NCI-H526 (cell line): ENCODE data around the gene ZBTB47.

Source experiments
- DNase-seq, 2 experiments: peaks; one replicate each; lab custom pipeline; 2025; lab: John Stamatoyannopoulos, UW

ZBTB47 gene

DNA sequence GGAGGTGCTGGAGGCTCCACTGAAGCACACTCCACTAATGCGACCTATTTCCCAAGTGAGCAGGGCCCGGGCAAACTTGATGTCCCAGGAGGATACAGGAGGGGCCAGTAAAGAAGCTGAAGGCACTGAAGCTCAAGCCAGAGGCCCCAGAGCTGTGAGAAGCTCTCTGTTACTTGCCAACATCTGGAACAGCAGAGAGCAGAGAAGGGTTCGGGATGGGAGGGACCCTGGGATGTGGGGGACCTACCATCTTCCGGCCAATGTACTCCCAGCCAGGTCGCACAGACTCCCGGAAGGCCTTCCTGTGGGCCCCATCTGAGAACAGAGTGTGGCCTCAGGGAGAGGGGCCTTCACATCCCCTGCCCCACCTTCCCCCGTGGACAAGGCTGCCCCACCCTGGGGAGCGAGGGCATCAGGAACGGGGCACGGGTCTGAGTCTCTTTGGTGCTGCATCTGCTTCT is 46.0 kb downstream of the ZBTB47 start:
- no peak for DNase-seq

GRCh38 chr3:42700366-42701288 is 47.1 kb downstream of the ZBTB47 start:
- DNase-seq, result no peak

DNA sequence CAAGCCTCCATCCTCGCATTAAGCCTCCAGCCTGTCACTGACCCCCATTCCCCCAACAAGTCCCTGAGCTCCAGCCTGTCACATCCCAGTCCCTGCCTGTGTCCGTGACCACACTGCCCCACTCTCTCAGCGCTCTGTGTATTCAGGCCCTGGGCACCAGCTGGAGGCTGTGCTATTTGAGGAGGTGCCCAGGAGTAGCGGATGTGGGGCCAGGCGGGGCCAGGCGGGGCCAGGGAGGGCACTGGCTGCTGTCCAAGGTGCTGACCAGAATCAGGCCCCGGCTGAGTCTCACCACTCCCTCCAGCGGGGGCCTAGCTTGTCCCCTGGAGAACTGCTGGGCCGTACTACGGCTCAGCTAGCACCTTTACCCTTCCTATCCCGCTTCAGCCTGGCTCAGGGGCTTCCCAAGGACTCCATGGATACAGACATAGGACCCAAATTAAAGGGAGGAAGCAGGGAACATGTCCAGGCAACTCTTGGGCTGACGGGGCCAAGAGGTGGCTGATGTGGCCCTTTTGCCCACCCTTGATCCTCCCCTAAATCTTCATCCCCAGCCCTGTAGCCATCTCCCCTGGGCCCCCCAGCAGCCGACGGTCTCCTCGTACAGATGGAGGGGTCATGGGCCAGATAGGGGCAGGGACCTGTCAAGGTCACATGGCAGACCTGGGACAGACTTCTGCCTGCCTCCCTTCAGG is 48.0 kb downstream of the ZBTB47 start:
- no peak for DNase-seq

DNA sequence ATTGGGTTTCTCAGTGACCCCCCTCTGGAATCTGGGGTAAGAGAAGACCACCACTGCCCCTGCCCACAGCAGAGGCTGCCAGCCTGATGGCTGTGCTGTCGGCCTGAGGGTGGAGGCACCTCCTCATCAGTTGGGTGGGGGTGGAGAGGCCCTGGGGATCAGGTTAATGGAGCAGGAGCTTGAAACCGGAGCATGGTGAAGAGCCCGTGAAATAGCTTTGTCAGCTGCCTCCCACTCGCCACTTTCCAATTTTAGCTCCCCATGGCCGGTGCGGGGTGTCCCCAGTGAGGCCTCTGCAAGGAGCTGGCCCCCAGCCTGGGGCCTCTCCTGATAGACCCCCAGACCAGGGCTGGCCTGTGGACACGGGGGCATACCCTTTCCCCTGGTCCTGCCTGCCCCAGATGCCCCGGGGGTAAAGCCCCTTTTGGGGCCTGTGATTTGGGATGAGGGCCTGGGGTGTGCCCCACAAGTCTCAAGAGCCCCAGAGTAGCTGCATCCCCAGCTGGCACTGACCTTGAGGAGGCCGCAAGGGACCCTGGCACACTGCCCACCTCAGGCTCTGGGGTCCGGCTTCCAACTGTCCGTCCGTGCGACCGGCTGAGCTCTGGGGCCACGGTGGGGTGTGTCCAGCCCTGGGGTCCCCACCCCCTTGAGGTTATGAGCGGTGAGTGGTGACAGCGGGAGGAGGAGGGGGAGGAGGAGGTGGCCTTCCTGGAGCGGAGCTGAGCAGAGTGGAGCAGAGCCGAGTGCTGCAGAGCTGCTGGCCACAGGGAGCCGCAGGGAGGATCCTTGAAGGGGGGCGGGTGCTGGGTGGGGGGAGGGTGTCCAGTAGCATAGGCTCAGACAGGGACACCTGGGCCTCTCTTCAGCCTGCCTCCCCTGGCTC is 48.8 kb downstream of the ZBTB47 start, which contains the start of gene HHATL:
Gene HHATL (minus strand): TSS at position 733 of the 886 bp plus-strand sequence. CDS start 1,972 bp downstream, outside the sequence.
- no peak for DNase-seq

GRCh38 chr3:42702982-42703694 is 49.6 kb downstream of the ZBTB47 start:
- no peak for DNase-seq

GRCh38 chr3:42703695-42704025 is 50.2 kb downstream of the ZBTB47 start:
- DNase-seq, result no peak

DNA sequence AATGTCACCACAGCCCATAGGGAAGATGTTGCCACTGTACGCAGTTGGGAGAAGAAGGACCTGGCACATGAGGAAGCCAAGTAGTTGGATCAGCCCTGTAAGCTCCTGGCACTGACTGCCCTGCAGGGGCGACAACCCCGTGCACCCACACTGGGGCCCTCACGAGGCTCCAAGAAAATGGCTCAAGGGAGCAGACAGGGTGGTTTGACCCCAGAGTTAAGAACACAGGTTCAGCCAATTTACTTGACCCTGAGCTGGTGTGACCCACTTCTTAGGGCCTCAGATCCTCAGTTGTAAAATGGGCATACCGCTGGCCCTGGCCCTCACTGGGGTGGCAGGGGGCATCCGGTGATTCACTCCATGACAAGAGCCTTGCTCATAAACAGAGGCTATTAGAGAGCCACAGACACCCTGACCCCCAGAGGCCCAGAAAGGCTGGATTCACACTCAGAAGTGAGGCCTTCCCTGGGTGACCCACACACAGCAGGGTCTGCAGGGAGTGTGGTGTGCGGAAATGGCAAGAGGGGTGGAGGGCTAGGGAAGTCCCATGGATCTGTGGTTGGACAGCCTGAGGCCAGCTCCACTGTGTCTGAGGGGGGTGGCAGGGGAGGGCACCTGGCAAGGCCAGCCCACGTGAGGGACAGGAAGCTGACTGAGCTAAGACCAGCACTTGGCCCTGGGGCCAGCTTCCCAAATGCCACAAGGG is 50.8 kb downstream of the ZBTB47 start:
- no peak for DNase-seq

DNA sequence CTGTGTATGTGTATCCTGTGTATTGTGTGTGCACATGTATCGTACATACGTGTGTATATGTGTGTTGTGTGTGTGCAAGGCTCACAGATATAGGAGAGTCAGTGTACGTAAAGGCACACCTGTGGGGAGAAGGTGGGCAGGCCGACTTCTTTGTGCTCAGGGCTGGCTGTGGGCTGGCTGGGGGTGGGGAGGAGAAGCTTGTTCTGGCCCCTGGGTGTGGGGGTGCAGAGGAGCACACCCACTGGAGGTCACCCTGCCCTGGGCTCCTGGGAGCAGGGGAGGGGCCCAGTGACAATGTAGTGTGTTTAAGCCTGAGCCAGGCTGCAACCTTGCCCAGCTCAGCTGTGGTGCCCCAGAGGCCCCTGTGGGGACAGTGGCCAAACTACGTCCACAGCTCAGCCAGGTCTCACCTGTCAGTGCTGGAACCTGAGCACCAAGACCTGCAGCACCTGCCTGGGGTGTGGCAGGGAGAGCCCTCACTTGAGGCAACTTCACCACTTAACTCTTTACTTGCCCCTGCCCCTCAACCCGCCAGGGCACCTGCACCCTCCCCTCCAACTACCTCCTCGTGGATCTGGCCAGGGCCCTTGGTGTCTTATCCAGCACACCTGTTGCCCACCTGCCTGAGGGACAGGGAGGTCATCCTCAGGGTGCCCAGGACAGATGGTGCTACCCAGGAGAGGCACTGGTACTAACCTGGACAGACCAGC is 51.7 kb downstream of the ZBTB47 start:
- no peak for DNase-seq

DNA sequence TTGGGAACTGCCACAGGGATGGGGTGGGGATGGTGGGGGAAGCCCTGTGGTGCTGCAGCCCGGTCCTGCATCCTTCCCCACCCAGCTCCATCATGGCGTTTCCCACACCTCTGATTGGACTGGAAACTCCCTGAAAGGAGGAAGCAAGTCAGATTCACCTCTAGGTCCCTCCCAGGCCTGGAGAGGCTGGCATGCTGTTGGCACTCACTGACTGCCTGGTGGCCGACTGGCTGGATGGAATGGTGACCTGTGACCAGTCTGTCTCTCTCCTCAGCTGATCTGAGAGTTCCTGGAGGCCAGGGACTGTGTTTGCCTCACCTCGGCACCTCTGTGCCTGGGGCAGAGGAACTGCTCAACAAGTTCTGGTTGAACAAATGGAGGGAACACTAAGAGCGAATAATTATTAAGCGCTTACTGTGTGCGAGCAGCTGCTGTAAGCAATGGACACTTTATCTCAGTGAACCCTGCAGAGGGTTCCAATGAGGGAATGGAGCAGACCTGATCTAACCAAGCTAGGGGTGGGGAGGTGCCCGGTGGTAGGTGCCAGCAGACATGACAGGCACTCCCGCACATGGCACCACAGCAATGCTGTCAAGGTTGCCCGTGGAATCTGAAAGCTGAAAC is 52.6 kb downstream of the ZBTB47 start:
- DNase-seq, result no peak

- no peak for DNase-seq
Observed at GRCh38 chr3:42706721-42707619, 53.5 kb downstream of the ZBTB47 start.

DNA sequence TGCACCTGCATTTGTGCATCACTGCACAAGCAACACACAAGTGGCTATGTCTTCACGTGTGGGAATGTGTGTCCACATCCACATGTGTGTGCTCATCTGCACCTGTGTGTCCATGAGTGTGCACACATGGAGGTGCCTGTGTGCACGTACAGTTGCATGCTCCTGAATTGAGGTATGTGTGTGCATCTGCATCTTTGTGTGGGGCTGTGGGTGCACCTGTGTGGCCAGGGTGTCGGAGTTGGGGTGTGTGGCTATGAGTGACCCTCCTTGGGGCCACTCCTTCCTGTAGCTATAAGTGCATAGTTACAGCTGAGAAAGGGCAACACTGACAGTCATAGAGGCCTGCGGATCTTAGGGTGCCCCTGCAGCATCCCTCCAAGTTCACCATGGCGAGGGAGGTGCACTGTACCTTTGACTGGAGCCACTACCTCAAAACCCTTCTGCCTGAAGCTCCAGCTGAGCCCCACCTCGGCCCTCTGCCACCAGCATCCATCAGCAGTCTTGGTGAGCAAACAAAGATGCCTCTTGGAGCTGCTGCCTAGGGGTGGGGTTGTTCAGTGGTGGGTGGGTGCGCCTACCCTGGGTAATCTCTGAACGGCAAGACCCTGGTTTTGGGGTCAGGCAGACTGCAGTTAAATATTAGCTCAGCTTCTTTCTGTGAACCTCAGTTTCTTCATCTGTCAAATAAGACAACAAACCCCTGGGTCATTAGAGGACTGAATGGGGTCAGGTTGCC is 54.3 kb downstream of the ZBTB47 start:
- no peak for DNase-seq

DNA sequence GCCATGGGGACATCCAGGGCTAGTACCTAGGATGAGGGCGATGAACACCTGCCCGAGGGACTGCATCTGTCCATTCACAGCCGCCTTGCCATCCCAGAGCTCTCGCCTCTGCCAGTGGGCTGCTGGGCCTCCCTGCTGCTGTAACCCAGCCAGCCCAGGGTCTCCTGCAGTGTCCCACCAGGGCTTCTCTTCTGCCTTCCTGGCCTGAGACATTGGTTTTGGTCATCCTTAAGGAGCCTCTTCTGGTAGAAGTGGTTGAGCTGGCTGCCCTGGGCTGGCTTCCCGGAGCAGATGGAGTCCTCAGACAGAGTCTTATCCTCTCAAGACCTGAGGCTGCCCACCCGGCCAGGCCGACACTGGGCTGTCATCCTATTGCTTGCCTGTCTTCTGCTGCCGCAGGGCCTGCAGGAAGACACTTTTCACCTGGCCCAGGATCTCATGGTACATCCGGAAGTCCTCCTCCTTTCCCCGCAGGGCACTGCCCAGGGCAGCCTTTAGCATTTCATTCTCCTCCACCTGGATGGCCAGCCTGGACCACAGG is 55.2 kb downstream of the ZBTB47 start:
- DNase-seq, result no peak

GRCh38 chr3:42709621-42710020 is 56.1 kb downstream of the ZBTB47 start:
- no peak for DNase-seq

DNA sequence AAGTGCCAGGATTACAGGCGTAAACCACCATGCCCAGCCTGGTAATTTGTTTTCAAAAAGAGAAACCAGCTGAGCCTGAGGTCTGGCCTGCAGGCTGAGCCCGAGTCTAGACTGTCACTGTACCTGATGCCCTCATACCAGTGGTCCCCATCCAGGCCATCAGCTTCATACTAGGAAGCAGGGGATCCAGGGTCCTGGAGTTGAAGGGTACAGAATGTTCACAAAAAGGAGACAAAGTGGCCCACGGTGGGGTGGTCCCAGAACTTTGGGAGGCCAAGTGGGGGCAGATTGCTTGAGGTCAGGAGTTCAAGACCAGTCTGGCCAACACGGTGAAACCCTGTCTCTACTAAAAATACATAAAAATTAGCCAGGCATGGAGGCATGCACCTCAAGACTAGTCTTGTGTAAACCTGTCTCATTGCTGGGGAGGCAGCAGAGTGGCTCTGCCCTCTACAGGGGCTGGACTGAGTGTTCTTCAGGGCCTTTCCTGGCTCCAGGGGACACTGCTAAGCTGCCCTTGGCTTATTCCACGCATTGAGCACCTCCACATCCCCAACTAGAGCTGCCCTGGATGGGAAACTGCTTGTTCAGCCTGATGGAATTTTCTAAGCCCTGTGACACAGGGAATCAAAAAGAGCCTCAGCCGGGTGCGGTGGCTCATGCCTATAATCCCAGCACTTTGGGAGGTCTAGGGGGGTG is 57.0 kb downstream of the ZBTB47 start:
- no peak for DNase-seq

DNA sequence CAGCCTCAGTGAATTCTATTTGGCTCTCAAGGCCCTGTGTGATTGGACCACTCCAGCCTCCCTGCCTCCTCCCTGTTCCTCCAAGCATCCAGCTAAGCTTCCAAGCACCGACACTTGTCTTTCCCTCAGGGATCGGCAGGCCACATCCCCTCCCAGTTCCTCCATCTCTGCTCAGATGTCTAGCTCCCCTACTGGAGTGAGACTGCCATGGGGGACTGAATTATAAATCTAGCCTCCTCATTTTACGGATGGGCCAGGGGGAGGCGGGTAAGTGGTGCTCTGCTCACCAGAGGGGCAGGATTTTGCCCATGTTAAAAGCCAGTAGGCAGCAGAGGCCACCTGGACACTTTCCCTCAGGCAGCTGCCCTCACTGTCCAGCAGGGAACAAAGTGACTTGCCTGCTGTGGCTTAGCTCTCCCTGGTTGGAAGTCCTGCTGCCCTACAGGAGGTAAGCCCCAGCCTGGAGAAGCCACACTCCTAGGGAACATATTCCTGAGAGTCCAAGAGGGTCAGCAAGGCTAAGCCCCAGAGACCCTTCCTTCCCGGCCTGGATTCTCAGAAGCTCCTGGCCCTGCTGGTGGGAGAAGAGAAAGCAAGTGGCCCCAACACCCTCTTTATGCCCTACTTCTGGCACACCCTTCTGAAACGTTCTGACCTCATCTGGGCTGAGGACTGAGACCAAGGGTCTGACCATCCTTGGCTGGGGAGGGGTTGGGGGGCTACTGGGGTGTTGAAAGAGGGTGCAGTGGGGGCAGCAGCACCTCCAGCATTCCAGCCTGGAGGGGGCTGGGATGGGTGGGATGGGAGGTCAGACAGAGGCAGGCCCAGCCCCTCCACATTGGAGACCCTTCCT is 58.2 kb downstream of the ZBTB47 start:
- DNase-seq, result no peak

- DNase-seq, result no peak
Observed at GRCh38 chr3:42712344-42712648, 58.8 kb downstream of the ZBTB47 start.
